ENCODE results near the gene CETN1. TPM values are rescaled to one million over a fixed set of nuclear protein-coding genes. Genes with fewer than 3 reads are reported as not detected.

The CETN1 gene
- total RNA-seq, 6 donors from 2014 or later = not detected

DNA sequence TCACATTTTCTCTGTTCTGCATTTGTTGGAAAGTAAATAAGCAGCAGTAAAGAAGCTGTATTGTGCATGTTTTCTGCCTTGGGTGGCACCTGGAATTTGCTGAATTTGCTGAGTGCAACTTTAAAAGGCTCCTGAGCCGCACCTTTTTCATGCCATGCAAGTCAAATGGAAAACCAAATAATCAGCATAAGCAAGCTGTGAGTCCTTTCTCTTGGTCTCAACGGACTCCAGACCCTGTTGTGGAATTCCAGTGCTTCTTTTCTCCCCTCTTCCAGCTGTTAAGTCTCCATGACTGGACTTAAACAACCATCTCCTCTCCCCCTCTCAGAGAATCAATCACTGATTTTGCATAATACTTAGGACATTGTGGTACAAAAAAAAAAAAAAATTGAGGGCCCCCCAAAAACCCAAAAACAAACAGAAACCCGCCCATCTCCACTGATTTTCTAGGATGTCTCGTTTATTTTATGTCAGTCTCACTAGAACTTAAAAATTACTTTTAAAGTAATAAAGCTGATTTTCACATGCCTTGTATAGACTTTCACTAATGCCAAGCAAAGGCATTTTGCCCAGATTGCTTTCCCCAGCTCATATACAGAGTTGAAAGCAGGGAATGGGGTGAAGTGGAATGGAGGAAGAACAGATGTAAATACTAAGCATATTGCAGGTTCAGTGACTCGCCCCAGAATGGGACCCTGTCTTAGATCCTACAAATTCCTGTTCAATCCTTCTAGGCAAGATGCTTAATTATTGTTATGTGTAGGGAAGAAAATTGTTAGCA lies 5.1 kb upstream of the CETN1 start:
- DNase-seq (no peak), ATAC-seq (ENCODE audit: low FRiP score in 2 of 2) (no peak)
- Histone ChIP-seq H3K9me3 (no peaks in the 10 kb centered on the region), H3K27me3 (no peaks in the 10 kb centered on the region), H3K4me3 (no peak overlapping the region), H3K36me3 (no peaks in the 10 kb centered on the region), H3K4me1 (no peaks in the 10 kb centered on the region), H3K27ac (no peak overlapping the region)
- WGBS, 2 donors = 70 to 74% methylated on average over 4 to 5 of the region's 5 CpGs
- TF ChIP-seq POLR2A (IDR thresholded peaks at IDR 0.05) = no peak
- no peak for TF ChIP-seq CTCF (IDR thresholded peaks at IDR 0.05)
- TF ChIP-seq POLR2AphosphoS5 (IDR thresholded peaks at IDR 0.05) = no peak
- TF ChIP-seq EP300 (IDR thresholded peaks at IDR 0.05) = no peak

GRCh38 chr18:576924-577323 lies 3.3 kb upstream of the CETN1 start:
- Histone ChIP-seq H3K4me3 (no peak overlapping the region), H3K36me3 (no peaks in the 10 kb centered on the region), H3K27ac (no peak overlapping the region), H3K9me3 (no peaks in the 10 kb centered on the region), H3K27me3 (no peaks in the 10 kb centered on the region), H3K4me1 (no peaks in the 10 kb centered on the region)
- ATAC-seq (ENCODE audit: low FRiP score in 2 of 2) = no peak
- WGBS, 2 donors = 88 to 89% methylated on average over 9 of the region's 9 CpGs
- no peak for DNase-seq
- TF ChIP-seq POLR2A (IDR thresholded peaks at IDR 0.05) = no peak
- no peak for TF ChIP-seq POLR2AphosphoS5 (IDR thresholded peaks at IDR 0.05)
- TF ChIP-seq EP300 (IDR thresholded peaks at IDR 0.05) = no peak
- TF ChIP-seq CTCF (IDR thresholded peaks at IDR 0.05) = no peak

DNA sequence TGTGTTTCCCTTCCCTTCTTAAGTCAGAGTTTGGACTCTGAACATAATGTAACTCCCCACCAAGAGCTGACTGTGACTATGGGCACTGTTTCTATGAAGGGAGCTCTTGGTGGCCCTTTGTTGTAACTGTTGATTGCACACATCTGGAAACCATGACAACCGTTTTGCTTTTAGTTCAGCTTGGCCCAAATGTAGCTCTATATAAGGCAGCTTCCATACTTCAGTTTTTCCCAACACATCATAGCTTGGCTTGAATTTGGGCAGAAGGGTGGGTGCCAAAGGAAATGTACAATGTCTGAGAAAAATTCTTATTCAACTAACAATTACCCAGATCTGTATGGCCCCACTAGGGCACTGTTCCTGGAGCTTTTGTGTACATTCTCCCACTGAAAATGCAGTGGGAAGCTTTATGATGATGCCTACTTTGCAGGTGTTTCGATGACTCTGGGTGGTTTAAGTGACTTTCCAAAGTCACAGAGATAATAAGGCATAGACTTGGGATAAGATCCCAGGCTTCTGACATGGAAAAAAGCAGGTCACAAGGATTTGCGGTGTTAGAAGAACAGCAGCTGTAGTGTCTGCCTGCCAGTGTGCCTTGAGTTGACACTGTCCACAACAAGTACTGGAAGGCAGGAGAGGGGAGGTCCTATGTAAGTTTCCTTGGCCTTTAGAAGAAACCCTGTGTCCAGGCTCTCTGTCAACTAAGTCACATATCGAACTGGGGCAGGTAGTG lies 2.4 kb upstream of the CETN1 start:
- Histone ChIP-seq H3K27ac (no peak overlapping the region), H3K36me3 (no peaks in the 10 kb centered on the region), H3K9me3 (no peaks in the 10 kb centered on the region), H3K27me3 (no peaks in the 10 kb centered on the region), H3K4me3 (no peak overlapping the region), H3K4me1 (peaks cover 0 to 2% (median 0%) of the 10 kb centered on the region in 4 donors)
- ATAC-seq (ENCODE audit: low FRiP score in 2 of 2) (peak in 1 of 2 donors; percentile 13), DNase-seq (no peak)
- TF ChIP-seq CTCF (IDR thresholded peaks at IDR 0.05) (no peak), POLR2A (IDR thresholded peaks at IDR 0.05) (no peak), POLR2AphosphoS5 (IDR thresholded peaks at IDR 0.05) (no peak), EP300 (IDR thresholded peaks at IDR 0.05) (no peak)
- WGBS, 2 donors = 76 to 80% methylated on average over 4 of the region's 4 CpGs

DNA sequence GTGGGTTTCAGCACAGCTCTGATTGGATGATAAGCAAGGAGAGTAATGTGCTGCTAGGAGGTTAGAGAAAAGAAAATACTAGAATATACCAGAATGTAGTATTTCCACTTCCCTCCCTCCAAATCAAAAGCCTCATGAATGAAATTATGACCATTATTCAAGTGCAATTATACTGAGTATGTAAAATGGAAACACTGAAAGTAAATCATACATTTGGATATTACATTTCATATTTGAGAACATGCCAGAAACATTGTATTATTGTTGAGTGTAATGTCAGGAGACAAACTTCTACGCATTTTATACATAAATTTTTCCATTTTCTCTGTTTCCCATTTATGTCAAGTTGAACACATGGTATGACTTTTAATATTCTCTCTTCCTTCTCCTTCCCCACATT lies 942 bp upstream of the CETN1 start:
- no peaks in the 10 kb centered on the region for H3K27me3 ChIP-seq
- 100% methylated on average over 1 of the region's 1 CpG for WGBS, 2 donors
- ATAC-seq (ENCODE audit: low FRiP score in 2 of 2) (no peak), DNase-seq (no peak)
- H3K27ac ChIP-seq = no peak overlapping the region
- H3K4me3 ChIP-seq = no peak overlapping the region
- H3K36me3 ChIP-seq = no peaks in the 10 kb centered on the region
- H3K4me1 ChIP-seq = peaks cover 0 to 2% (median 0%) of the 10 kb centered on the region in 4 donors
- peaks cover 0 to 5% (median 2%) of the 10 kb centered on the region in 4 donors for H3K9me3 ChIP-seq
- TF ChIP-seq POLR2AphosphoS5 (IDR thresholded peaks at IDR 0.05) (no peak), POLR2A (IDR thresholded peaks at IDR 0.05) (no peak), EP300 (IDR thresholded peaks at IDR 0.05) (no peak), CTCF (IDR thresholded peaks at IDR 0.05) (no peak)
